ENCODE data around the gene PGPEP1. TPM values are rescaled to one million over a fixed set of nuclear protein-coding genes. Genes with fewer than 3 reads are reported as not detected.

The PGPEP1 gene
- total and polyA plus RNA-seq, 5 donors from 2014 or later: 6.7 to 39.4 (median 8.2) TPM

DNA sequence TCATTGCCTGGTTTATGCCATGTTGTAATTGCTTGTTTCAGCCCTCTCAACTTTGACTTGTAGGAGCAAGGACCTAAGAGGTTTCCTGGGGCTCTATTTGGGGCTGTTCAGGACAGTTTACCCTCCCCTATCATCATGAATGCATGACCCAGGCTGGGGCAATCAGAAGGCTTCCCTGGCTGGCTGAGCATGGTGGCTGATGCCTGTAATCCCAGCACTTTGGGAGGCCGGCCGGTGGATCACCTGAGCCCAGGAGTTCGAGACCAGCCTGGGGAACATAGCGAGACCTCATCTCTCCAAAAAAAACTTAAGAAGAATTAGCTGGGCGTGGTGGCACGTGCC is 11.4 kb upstream of the PGPEP1 start:
- Mint-ChIP-seq H3K4me1 (peaks cover 4 to 11% (median 8%) of the 10 kb centered on the region in 4 donors), H3K27ac (peak overlapping the region in 1 of 3 donors; percentile 48), H3K27me3 (no peaks in the 10 kb centered on the region), H3K36me3 (no peaks in the 10 kb centered on the region), H3K9me3 (no peaks in the 10 kb centered on the region), H3K4me3 (peak overlapping the region in 1 of 4 donors; percentile 56)
- Histone ChIP-seq H3K4me3 (ENCODE audit: low read depth, low read length) (peak overlapping the region; percentile 75), H3K4me1 (ENCODE audit: control insufficient read depth, insufficient read depth, low read length, poor library complexity, severe bottlenecking) (peaks cover 10% of the 10 kb centered on the region), H3K9me3 (ENCODE audit: control insufficient read depth in 2 of 2, low read length in 2 of 2) (no peaks in the 10 kb centered on the region), H3K36me3 (ENCODE audit: control insufficient read depth, insufficient read depth, low read length) (no peaks in the 10 kb centered on the region), H3K27me3 (ENCODE audit: control insufficient read depth, insufficient read depth, low read length) (no peaks in the 10 kb centered on the region), H3K27ac (ENCODE audit: insufficient read depth, low read length, poor library complexity, severe bottlenecking) (peak overlapping the region; percentile 1)
- no peak for ATAC-seq (ENCODE audit: low read depth in 2 of 2)
- DNase-seq: no peak

DNA sequence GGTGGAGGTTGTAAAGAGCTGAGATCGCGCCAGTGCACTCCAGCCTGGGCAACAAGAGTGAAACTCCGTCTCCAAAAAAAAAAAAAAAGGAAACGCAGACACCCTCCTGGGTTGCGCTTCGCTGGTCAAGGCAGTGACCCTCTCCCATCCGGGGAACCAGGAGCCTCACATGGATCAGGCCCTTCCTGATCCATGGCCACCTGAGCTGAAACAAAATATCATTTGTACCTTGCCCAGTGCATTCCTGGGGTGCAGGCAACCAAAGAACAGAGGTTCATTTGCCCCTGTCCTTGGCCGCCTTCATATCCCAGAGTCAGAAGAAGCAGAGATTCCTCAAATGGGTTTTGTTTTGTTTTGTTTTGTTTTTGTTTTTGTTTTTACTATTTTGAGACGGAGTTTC is 9.5 kb upstream of the PGPEP1 start:
- H3K36me3 Mint-ChIP-seq: no peaks in the 10 kb centered on the region
- no peak overlapping the region for H3K27ac Mint-ChIP-seq
- H3K4me1 Mint-ChIP-seq: peaks cover 4 to 11% (median 7%) of the 10 kb centered on the region in 4 donors
- Histone ChIP-seq H3K4me3 (ENCODE audit: low read depth, low read length) (no peak overlapping the region), H3K36me3 (ENCODE audit: control insufficient read depth, insufficient read depth, low read length) (no peaks in the 10 kb centered on the region), H3K27me3 (ENCODE audit: control insufficient read depth, insufficient read depth, low read length) (no peaks in the 10 kb centered on the region), H3K27ac (ENCODE audit: insufficient read depth, low read length, poor library complexity, severe bottlenecking) (no peak overlapping the region), H3K9me3 (ENCODE audit: control insufficient read depth in 2 of 2, low read length in 2 of 2) (no peaks in the 10 kb centered on the region), H3K4me1 (ENCODE audit: control insufficient read depth, insufficient read depth, low read length, poor library complexity, severe bottlenecking) (peaks cover 10% of the 10 kb centered on the region)
- DNase-seq (no peak), ATAC-seq (ENCODE audit: low read depth in 2 of 2) (no peak)
- no peaks in the 10 kb centered on the region for H3K27me3 Mint-ChIP-seq
- no peak overlapping the region for H3K4me3 Mint-ChIP-seq
- no peaks in the 10 kb centered on the region for H3K9me3 Mint-ChIP-seq

DNA sequence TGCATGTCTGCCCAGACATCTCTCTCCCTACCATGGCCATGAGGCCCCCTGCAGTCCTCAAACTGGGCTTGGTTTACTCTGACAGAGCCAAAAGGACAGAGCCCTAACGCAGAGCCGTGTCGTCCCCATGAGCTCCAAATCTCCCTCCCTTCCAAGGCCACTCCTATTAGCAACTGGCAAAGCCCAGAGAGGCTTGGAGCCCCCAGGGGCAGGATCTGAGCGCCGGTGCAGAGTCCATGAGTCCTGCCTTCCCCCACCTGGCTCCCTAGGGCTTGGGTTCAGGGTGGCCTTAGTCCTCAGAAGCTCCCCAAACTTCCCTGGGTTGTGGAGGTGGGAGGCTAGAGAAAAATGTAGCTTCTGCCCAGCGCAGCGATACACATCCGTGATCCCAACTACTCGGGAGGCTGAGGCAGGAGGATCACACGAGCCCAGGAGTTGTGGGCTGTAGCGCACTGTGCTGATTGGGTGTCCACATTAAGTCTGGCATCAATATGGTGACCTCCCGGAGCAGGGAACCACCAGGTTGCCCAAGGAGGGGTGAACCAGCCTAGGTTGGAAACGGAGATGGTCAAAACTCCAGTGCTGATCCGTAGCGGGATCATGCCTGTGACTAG is 7.4 kb upstream of the PGPEP1 start:
- Mint-ChIP-seq H3K9me3 (no peaks in the 10 kb centered on the region), H3K4me3 (no peak overlapping the region), H3K27ac (no peak overlapping the region), H3K27me3 (no peaks in the 10 kb centered on the region), H3K4me1 (peaks cover 4 to 11% (median 7%) of the 10 kb centered on the region in 4 donors), H3K36me3 (no peaks in the 10 kb centered on the region)
- DNase-seq: no peak
- Histone ChIP-seq H3K36me3 (ENCODE audit: control insufficient read depth, insufficient read depth, low read length) (no peaks in the 10 kb centered on the region), H3K9me3 (ENCODE audit: control insufficient read depth in 2 of 2, low read length in 2 of 2) (no peaks in the 10 kb centered on the region), H3K4me1 (ENCODE audit: control insufficient read depth, insufficient read depth, low read length, poor library complexity, severe bottlenecking) (peaks cover 10% of the 10 kb centered on the region), H3K27me3 (ENCODE audit: control insufficient read depth, insufficient read depth, low read length) (no peaks in the 10 kb centered on the region), H3K27ac (ENCODE audit: insufficient read depth, low read length, poor library complexity, severe bottlenecking) (no peak overlapping the region), H3K4me3 (ENCODE audit: low read depth, low read length) (no peak overlapping the region)
- no peak for ATAC-seq (ENCODE audit: low read depth in 2 of 2)

DNA sequence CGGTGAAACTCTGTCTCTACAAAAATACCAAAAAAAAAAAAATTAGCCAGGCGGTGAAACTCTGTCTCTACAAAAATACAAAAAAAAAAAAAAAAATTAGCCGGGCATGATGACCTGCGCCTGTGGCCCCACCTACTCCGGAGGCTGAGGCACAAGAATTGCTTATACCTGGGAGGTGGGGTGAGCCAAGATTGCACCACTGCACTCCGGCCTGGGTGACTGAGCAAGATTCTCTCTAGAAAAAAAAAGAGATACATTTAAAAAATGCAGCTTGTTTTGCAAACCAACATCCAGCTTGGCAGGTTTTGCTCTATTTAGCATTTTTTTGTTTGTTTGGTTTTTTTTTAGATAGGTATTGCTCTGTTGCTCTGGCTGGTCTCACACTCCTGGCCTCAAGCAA is 6.7 kb upstream of the PGPEP1 start:
- DNase-seq (no peak), ATAC-seq (ENCODE audit: low read depth in 2 of 2) (no peak)
- Mint-ChIP-seq H3K9me3 (no peaks in the 10 kb centered on the region), H3K4me3 (no peak overlapping the region), H3K36me3 (no peaks in the 10 kb centered on the region), H3K4me1 (peaks cover 0 to 5% (median 2%) of the 10 kb centered on the region in 4 donors), H3K27me3 (no peaks in the 10 kb centered on the region), H3K27ac (no peak overlapping the region)
- Histone ChIP-seq H3K27me3 (ENCODE audit: control insufficient read depth, insufficient read depth, low read length) (no peaks in the 10 kb centered on the region), H3K4me1 (ENCODE audit: control insufficient read depth, insufficient read depth, low read length, poor library complexity, severe bottlenecking) (peaks cover 3% of the 10 kb centered on the region), H3K9me3 (ENCODE audit: control insufficient read depth in 2 of 2, low read length in 2 of 2) (no peaks in the 10 kb centered on the region), H3K4me3 (ENCODE audit: low read depth, low read length) (no peak overlapping the region), H3K27ac (ENCODE audit: insufficient read depth, low read length, poor library complexity, severe bottlenecking) (no peak overlapping the region), H3K36me3 (ENCODE audit: control insufficient read depth, insufficient read depth, low read length) (no peaks in the 10 kb centered on the region)

DNA sequence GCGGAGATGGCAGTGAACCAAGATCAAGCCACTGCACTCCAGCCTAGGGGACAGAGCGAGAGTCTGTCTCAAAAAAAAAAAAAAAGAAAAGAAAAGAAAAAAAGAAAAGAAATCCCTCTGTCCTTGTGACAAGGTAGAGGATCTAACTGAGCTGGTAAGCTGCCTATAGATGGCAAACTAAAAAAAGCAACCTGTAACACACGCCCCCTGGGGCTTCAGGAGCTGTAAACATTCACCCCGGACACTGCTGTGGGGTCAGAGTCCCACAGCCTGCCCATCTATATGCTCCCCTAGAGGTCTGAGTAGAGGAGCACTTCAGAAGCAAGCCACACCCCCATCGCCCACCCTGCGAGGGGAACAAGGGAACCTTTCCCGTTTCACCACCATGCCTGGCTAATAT is 4.3 kb upstream of the PGPEP1 start:
- no peak overlapping the region for H3K27ac ChIP-seq (ENCODE audit: insufficient read depth, low read length, poor library complexity, severe bottlenecking)
- H3K4me1 Mint-ChIP-seq: peaks cover 0 to 11% (median 4%) of the 10 kb centered on the region in 4 donors
- no peaks in the 10 kb centered on the region for H3K36me3 ChIP-seq (ENCODE audit: control insufficient read depth, insufficient read depth, low read length)
- no peaks in the 10 kb centered on the region for H3K9me3 ChIP-seq (ENCODE audit: control insufficient read depth in 2 of 2, low read length in 2 of 2)
- no peak overlapping the region for H3K27ac Mint-ChIP-seq
- H3K9me3 Mint-ChIP-seq: no peaks in the 10 kb centered on the region
- no peaks in the 10 kb centered on the region for H3K27me3 ChIP-seq (ENCODE audit: control insufficient read depth, insufficient read depth, low read length)
- no peaks in the 10 kb centered on the region for H3K36me3 Mint-ChIP-seq
- H3K4me3 Mint-ChIP-seq: no peak overlapping the region
- H3K4me1 ChIP-seq (ENCODE audit: control insufficient read depth, insufficient read depth, low read length, poor library complexity, severe bottlenecking): peaks cover 13% of the 10 kb centered on the region
- no peak overlapping the region for H3K4me3 ChIP-seq (ENCODE audit: low read depth, low read length)
- DNase-seq (no peak), ATAC-seq (ENCODE audit: low read depth in 2 of 2) (no peak)
- H3K27me3 Mint-ChIP-seq: no peaks in the 10 kb centered on the region

DNA sequence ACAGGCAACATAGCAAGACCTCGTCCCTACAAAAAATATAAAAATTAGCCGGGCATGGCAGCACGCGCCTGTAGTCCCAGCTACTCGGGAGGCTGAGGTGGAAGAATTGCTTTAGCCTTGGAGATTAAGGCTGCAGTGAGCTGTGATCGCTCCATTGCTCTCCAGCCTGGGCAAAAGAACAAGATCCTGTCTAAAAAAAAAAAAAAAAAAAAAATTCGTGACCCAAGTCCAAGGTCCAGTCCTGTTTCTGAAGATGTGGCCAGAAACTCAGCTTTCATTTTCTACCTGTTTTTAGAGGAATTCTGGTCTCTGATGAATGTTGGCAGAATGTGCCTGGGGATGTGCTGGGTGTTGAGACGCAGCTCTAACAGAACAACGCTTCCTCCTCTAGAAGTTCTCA is 1.9 kb upstream of the PGPEP1 start:
- ATAC-seq (ENCODE audit: low read depth in 2 of 2): no peak
- H3K4me1 ChIP-seq (ENCODE audit: control insufficient read depth, insufficient read depth, low read length, poor library complexity, severe bottlenecking): peaks cover 16% of the 10 kb centered on the region

DNA sequence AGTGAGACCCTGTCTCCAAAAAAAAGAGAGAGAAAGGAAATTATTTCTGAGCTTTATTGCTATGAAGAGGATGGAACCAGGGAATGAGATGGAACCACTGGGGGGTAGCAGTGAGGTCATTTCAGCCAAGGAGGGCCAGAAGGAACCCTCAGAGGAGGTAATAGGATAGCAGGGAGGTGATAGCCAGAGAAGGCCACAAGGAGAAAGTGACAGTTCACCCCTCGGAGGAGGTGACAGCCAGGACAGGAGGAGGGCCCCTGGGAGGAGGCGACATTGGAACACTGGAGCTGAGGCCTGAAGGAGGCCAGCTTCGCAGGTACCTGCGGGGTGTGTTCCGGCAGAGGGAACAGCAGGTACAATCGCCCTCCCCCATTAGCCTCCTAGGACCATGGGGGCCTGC is 675 bp upstream of the PGPEP1 start:
- Mint-ChIP-seq H3K4me3 (peak overlapping the region; percentile 89 to 95 (median 92)), H3K36me3 (peaks cover 9% of the 10 kb centered on the region), H3K9me3 (peaks cover 0 to 1% (median 0%) of the 10 kb centered on the region in 7 donors), H3K4me1 (peaks cover 5 to 28% (median 17%) of the 10 kb centered on the region in 4 donors), H3K27ac (peak overlapping the region; percentile 46 to 84 (median 56)), H3K27me3 (no peaks in the 10 kb centered on the region)
- Histone ChIP-seq H3K4me3 (ENCODE audit: low read depth, low read length) (peak overlapping the region; percentile 75), H3K27me3 (ENCODE audit: control insufficient read depth, insufficient read depth, low read length) (no peaks in the 10 kb centered on the region), H3K27ac (ENCODE audit: insufficient read depth, low read length, poor library complexity, severe bottlenecking) (no peak overlapping the region), H3K36me3 (ENCODE audit: control insufficient read depth, insufficient read depth, low read length) (peaks cover 2% of the 10 kb centered on the region), H3K9me3 (ENCODE audit: control insufficient read depth in 2 of 2, low read length in 2 of 2) (no peaks in the 10 kb centered on the region), H3K4me1 (ENCODE audit: control insufficient read depth, insufficient read depth, low read length, poor library complexity, severe bottlenecking) (peaks cover 16% of the 10 kb centered on the region)
- ATAC-seq (ENCODE audit: low read depth in 2 of 2) (no peak), DNase-seq (no peak)

More for the DNA sequence above, 1.9 kb upstream of the PGPEP1 start:
- no peaks in the 10 kb centered on the region for H3K36me3 ChIP-seq (ENCODE audit: control insufficient read depth, insufficient read depth, low read length)
- Mint-ChIP-seq H3K27ac (peak overlapping the region in 1 of 3 donors; percentile 86), H3K27me3 (no peaks in the 10 kb centered on the region), H3K4me3 (peak overlapping the region; percentile 67 to 95 (median 74)), H3K36me3 (peaks cover 4% of the 10 kb centered on the region), H3K4me1 (peaks cover 5 to 24% (median 16%) of the 10 kb centered on the region in 4 donors), H3K9me3 (no peaks in the 10 kb centered on the region)
- no peaks in the 10 kb centered on the region for H3K27me3 ChIP-seq (ENCODE audit: control insufficient read depth, insufficient read depth, low read length)
- no peak overlapping the region for H3K27ac ChIP-seq (ENCODE audit: insufficient read depth, low read length, poor library complexity, severe bottlenecking)
- no peaks in the 10 kb centered on the region for H3K9me3 ChIP-seq (ENCODE audit: control insufficient read depth in 2 of 2, low read length in 2 of 2)
- no peak overlapping the region for H3K4me3 ChIP-seq (ENCODE audit: low read depth, low read length)
- no peak for DNase-seq

Measured in CD4-positive, CD25-positive, alpha-beta regulatory T cell (primary cell).